ENCODE results near the gene ZNF185. TPM values are rescaled to one million over a fixed set of nuclear protein-coding genes. Genes with fewer than 3 reads are reported as not detected.

ZNF185 gene
- 3.8 TPM for total RNA-seq

GRCh38 chrX:152897222-152898131 lies at the start of gene ZNF185:
TSS of gene ZNF185 (plus strand) at chrX:152898067. CDS start at chrX:152914490, 16,423 bp downstream.

Other genes starting within 250 kb of the ZNF185 start
- not detected for gene MAGEA3, start 199.3 kb upstream of the ZNF185 start, total RNA-seq
- not detected for gene CSAG2, start 188.8 kb upstream of the ZNF185 start, total RNA-seq
- gene MAGEA2B, start 183.4 kb upstream of the ZNF185 start, total RNA-seq, result not detected
- gene CSAG1, start 164.3 kb upstream of the ZNF185 start, total RNA-seq, result not detected
- gene MAGEA12, start 164.3 kb upstream of the ZNF185 start, total RNA-seq, result not detected
- gene MAGEA2, start 144.2 kb upstream of the ZNF185 start, total RNA-seq, result not detected
- not detected for gene CSAG3, start 138.8 kb upstream of the ZNF185 start, total RNA-seq
- not detected for gene MAGEA6, start 128.4 kb upstream of the ZNF185 start, total RNA-seq
- 43.5 TPM for gene CETN2, start 67.3 kb upstream of the ZNF185 start, total RNA-seq
- 36.3 TPM for gene NSDHL, start 67.0 kb upstream of the ZNF185 start, total RNA-seq
- gene PNMA5, start 96.0 kb downstream of the ZNF185 start, total RNA-seq, result 2.8 TPM
- gene PNMA3, start 158.4 kb downstream of the ZNF185 start, total RNA-seq, result 15.0 TPM
- 14.4 TPM for gene PNMA6A, start 174.4 kb downstream of the ZNF185 start, total RNA-seq